Stimulated activated CD4-positive, alpha-beta T cell treated with anti-CD3 and anti-CD28 coated beads, Interleukin-2, amount 100 ng/mL, for 4 hours (primary cell): ENCODE measurements around the gene PRUNE2.

Source experiments
- DNase-seq: peaks from one replicate; pipeline ENCODE4 v3.0.0-alpha.2; 2020; ENCODE audit warnings: low read depth

Gene PRUNE2

DNA sequence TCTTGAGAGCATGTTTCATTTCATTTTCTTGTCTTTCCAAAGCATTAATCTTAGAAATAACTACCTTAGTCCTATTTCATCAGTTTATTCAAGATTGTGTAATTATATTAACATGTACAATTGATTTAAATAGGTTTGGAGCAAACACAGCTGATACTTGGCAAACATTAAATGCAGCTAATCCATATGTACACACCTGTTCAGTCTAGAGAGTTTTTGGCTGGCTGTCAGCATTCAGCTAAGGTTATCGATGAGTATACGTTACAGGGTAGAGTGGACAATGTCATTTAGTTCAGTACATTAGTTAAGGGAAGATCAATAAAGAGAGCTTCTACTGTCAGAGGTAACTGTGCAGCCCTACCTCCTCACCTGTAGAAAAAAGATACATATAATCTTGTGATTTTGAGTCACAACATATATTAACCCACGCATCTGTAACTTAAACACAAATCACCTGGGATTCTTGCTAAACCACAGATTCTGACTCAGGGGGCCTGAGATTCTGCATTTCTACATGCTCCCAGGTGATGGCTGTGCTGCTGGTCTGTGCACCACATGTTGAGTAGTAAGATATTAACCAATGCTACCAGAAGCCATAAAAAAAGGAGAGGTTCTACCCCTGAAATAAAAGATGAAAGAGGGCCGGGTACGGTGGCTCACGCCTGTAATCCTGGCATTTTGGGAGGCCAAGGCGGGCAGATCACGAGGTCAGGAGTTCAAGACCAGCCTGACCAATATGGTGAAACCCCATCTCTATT, 175.8 kb downstream of the PRUNE2 start:
- DNase-seq = no peak

DNA sequence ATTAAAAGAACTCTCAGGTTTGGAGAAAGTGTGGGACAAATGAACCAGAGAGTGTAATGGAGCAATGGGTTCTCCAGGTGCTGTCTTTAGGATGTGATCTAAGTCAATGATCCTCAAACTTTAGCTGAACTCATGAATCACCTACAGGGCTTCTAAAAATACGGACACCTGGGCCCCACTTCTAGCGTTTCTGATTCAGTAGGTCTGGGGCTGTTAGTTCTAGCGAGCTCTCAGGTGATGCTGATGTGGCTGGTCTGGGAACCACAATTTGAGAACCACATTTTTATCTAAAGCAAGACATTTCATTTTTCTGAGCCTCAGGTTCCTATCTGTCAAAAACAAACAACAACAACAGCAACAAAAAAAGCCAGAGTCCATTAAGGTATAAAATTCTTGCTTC, 176.8 kb downstream of the PRUNE2 start:
- no peak for DNase-seq

DNA sequence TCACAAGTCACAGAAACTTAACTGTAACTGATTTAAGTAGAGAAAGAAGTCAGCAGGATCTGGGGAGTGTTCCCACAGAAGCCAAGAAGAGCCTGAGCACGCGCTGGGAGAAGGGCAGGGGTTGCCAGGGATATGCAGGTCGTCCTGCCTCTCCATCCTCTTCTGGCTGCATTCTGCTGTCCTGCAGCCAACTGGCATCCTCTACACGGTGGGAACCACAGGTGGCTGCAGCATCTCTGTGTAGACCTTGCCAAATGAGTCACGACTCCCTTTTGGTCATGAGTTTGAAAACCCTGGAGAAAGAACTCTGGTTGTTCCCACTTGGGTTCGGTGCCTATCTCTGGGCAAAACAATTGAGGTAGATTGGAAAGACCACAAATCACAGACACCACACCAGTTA, 180.0 kb downstream of the PRUNE2 start:
- DNase-seq = no peak

DNA sequence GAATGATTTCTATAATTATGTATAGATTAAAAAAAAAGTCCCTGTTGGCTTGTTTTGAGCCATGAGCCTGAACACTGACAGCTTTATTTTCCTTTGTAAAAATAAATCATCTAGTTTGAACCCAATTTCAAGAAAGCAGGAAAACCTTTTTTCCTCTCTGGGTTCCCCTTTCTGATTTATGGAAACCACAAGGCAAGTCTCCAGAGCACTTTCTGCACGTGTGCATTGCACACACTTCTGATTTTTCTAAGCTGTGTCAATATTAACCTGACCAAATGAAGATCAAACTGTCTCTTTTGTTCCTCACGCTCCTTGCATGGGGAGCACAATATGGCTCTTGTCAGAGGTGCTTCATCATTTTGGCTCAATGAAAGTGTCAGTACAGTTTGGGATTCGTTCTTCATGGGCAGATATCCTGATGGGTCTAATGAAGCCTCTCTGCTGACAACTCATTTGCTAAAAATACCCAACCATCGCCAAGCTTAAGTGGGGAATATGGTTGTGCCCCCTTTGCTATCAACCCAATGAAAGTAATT, 180.8 kb downstream of the PRUNE2 start:
- no peak for DNase-seq

- no peak for DNase-seq
Observed at GRCh38 chr9:76720245-76720644, 185.7 kb downstream of the PRUNE2 start.

DNA sequence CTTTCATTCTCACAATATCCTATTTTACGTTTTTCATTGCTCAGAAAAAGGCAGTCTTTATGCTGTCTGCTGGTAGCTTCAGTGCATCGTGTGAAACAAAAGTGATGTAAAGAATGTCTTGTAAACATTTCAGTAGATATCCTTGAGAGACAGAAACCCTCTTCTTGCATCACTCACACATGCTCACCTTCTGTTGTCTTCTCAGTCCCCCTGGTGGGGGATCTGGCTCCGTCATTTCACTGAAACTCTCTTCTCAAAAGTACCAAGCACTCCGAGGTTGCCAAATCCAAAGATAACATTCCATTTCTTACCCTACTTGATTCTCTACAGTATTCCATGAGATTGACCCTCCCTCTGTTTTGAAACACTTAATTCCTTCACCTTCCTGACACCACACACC, 187.7 kb downstream of the PRUNE2 start:
- no peak for DNase-seq

DNA sequence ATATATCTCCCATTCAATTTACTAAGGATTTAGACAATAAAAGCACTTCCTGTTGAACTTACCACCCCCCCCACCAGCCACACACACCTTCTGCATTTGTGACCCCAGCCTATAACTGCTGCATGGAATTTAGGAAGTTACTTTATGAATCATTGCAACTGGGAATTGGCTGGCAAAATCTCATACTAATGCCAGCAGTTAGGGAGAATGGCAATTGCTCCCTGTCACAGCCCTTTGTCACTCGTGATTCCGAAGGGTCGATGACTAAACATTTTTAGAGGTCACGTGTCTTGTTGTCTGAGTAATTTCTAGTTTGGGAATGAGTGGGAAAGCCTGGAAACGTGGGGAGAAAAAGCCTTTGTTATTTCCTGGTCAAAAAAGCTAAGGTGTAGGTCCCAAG, 188.3 kb downstream of the PRUNE2 start:
- no peak for DNase-seq

DNA sequence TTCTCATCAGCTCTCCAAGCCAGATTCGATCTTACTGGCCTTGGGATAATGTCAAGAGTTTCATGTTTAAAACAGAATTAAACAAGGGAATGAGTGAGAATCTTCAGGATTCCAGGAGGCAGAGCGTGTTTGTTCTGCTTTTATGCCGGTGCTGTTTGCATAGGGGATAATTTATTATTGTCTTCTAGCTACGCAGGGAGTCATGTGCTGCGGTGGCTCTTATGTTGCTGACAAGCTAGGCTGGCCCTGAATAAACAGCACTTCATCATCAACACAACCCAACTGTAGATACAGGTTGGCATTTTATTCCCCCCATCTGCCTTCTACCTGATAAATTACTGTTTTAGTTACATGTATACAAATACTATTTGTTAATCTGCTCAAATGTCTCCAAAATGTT, 188.7 kb downstream of the PRUNE2 start:
- no peak for DNase-seq

GRCh38 chr9:76716085-76716672, 189.7 kb downstream of the PRUNE2 start:
- DNase-seq = no peak

DNA sequence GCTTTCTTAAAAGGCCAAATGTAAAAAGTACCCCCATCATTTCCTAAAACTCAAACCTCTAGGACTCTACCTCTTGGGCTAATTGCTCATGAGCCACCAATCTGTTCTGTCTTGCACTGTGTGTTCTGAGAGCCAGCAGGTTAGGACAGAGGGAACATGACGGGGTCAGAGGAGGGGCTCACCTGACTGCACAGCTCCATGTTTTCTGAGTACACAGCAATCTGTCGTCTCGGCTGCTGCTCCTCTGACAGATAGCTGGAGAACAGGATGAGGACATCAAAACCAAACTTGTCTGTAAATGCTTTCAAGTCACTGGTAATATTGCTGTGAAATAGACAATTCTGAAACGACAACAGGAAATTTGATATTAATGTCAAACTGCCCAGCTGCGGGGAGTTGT, 192.5 kb downstream of the PRUNE2 start:
- no peak for DNase-seq

DNA sequence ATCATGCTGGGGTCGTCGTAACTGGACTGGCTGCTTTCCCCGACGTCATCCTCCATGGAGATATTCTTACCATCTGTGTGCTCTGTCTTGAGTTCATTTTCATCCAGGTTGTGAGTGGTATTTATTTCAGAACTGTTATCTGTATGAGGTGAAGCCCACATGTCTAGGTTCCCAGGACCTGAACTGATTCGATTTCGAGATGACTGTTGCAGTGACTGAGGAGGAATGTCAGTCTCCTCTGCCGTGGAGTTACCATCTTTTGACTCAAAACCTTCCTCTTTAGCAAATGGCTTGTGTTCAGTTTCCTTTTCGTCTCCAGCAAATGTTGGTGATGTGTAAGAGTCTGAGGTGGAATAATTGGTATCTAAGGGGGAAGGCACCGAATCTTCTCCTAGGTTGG, 196.9 kb downstream of the PRUNE2 start:
- no peak for DNase-seq

- DNase-seq = no peak
Observed at GRCh38 chr9:76707510-76707909, 198.4 kb downstream of the PRUNE2 start.

DNA sequence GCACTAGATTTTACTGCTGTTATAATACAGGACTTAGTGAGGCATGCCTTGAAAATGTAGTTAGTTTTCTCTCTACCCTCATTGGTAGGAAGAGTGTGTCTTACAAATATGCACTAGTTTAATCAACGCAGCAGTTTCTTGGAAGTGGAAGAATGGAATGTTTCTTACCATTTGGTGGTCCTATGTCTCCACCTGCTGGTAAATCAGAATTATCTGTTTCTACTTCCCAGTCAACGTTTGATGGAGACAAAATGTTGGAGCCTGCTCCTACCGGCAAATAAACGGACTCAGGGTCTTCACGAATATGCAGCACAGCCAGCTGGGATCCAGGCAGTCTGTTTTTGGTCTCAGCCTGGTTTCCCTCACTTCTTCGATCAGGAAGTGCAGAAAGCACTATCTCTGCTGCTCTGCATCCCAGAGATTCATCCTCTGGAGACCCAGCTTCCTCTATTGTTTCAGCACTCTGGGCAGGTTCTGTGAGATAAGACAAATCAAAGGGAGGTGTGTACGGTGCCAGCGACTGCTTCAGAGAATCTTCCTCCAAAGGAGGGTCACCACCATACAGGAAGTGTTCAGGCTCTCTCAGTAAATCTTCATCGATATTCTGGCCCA, 201.2 kb downstream of the PRUNE2 start:
- DNase-seq = no peak

DNA sequence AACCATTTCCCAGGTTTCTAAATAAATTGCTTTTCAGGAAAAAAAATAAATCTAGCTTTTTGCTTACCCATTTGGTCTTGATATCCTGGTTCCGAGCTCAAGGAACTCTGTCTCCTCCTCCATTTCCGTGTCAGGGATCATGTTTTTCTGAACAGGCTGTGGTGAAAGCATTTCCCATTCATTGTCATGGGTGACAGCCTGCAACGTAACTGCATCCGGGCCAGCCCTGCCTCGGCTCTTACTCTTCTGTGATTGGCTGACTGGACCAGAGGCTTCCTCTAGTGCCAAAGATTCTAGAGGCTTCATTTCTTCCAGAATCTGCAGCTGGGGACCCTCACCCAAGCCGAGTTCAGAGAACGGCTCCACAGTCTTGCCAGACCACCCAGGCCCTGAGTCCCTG, 202.6 kb downstream of the PRUNE2 start:
- DNase-seq = no peak

GRCh38 chr9:76701441-76702039, 204.4 kb downstream of the PRUNE2 start:
- no peak for DNase-seq

GRCh38 chr9:76700916-76701315, 205.0 kb downstream of the PRUNE2 start:
- no peak for DNase-seq

DNA sequence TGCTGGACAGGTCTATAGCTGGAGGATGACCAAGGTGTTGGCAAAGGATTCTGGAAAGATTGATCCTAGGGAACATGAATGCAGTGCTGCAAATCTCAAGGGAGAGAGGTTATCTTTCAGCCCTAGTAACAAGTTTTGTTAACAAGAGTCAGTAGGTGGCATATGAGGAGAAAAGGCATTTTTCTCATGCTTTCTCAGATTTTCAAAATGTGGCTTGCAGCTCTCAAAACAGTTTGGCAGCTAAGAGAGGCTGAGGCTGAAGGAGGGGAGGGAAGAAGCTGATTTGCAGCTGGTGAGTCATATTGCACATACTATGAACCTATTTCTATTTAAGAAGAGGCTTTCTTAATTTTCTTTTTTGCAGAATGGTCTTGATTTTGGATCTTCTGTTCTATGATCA, 205.9 kb downstream of the PRUNE2 start:
- no peak for DNase-seq

DNA sequence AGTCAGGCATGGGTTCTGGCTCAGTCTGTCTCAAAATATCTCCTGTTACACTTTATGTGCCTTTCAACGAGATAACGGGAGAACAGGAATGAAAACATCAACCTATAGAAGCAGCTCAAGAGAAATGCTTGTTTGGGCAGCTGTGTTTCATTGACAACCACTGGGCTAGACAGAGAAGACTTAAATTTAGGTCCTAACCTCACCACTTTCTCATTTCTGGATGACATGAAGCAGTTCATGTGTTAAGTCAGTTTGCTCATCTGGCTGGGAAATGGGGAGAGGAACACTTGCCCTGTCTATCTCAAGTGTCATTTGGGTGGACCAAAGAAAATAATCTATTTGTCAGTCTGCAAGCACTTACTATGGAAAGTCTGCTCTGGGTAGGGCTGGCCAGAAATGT, 208.4 kb downstream of the PRUNE2 start:
- no peak for DNase-seq

DNA sequence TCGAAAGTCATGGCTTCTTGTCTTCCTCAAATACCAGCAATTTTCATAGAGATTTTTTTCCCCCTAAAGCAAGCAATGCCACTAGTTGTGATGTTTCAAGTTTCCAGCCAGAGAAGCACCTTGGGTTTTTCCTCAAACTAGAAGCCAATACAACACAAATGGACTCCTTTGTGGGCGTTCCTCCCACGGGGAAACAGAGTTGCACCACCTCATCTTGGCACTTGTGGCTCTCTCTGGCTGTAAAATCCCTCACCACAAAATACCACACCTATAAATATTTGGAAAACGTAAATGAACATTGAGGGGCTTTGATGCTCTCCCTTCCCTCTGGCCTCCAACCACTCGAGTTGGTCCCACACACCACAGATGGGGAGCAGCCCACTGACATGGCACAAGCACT, 208.8 kb downstream of the PRUNE2 start:
- no peak for DNase-seq

DNA sequence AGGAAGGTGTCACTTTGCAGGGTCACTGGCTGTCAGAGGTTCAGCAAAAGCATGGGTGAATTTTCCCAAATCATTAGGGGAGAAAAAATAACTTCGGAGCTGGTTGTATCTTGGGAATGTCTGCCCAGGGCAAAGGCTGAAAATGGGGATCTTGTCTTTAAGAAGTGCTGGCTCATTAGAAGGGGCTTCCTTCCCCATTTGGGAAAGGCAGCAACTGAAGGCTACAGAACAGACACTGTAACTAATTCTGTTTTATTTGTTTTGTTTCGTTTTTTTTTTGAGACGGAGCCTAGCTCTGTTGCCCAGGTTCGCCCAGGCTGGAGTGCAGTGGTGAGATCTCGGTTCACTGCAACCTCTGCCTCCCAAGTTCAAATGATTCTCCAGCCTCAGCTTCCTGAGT, 212.0 kb downstream of the PRUNE2 start:
- no peak for DNase-seq

DNA sequence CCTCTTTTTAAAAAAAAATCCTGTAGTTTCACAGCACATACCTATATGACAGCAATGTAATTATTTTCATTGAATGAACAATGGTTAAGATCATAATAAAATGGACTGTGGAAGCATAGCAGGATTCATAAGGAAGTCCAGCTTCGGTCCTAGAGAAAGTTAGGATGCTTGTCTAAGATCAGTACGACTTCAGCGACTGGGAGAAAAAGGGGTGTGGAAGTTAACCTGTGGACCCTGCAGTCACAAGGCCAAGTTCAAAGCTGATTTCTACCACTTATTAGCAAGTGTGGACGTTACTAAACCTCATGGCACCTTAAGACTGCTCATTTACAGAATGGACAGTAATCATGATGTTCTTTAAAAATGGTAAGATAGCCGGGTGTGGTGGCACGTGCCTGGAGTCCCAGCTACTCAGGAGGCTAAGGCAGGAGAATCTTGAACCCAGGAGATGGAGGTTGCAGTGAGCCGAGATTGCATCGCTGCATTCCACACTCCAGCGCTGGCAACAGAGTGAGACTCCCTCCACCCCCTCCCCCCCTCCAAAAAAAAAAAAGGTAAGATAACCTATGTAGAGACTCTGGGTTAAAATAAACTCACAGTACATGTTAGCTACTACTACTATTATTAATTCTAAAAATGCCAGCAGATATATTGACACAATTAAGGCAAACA, 213.3 kb downstream of the PRUNE2 start:
- DNase-seq = no peak

DNA sequence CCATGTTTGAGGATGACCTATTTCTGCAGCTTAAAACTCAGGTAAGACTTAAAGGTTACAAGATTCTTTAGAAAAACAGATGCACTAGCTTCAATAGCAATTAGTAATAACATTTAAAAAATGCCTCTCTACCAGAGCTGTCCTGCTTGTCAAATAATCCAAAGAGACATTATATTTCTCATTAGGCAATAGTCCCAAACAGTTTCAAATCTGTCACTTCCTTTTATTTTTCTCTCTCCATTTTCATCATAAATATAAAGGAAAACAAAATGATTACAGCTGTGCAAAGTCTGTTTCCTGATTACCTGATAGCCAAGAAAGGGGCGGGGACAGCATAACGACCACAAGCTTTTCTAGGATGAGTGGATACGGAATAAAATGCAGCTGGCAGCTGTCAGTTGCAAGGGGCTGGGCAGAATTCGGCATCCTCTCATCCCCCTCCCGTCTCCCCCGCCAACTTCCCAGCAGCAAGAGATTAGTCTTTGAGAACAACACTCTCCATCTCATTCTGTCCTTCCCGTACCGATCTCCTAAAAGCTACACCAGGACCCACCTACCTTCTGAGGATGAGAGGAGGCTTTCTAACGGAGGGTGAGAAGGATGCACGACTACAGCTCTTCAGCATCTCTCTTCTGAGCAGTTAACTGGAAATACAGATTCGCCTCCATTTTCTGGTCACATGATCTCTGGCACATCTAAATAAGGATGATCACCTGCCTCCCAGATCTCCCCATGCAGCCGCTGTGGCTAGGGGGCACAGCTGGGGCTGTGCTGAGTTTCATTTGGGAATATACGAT, 214.2 kb downstream of the PRUNE2 start:
- no peak for DNase-seq
